ENCODE data around the gene F7. TPM values are rescaled to one million over a fixed set of nuclear protein-coding genes. Genes with fewer than 3 reads are reported as not detected.

Gene F7
- total and polyA plus RNA-seq, 9 of the 15 experiments (the other 6 are each of a cell fraction or from before 2014, with no cell fraction given), result not detected

- Histone ChIP-seq H3K27ac (ENCODE audit: extremely low read depth, low read depth, low read length) (no peak overlapping the region), H3K36me3 (ENCODE audit: control insufficient read depth, insufficient read depth, low read length) (no peaks in the 10 kb centered on the region), H3K4me2 (ENCODE audit: insufficient read depth, low read length) (no peak overlapping the region), H3K9me1 (ENCODE audit: control insufficient read depth, insufficient read depth, low read length) (no peaks in the 10 kb centered on the region), H3K27me3 (ENCODE audit: control insufficient read depth in 2 of 2, insufficient read depth in 2 of 2, low read length in 2 of 2) (peaks cover 0 to 59% of the 10 kb centered on the region in 2 experiments; a peak in 4 of 5 replicates), H3K4me1 (replicated peaks in 1 of 2; ENCODE audit: control insufficient read depth in 2 of 2, insufficient read depth in 2 of 2, low read length in 2 of 2) (peaks cover 0 to 17% of the 10 kb centered on the region in 2 experiments; a peak in 2 of 5 replicates), H4K20me1 (replicated peaks; ENCODE audit: control insufficient read depth, insufficient read depth, low read length) (no peaks in the 10 kb centered on the region), H3K9ac (ENCODE audit: insufficient read depth in 1 of 2, low read depth in 2 of 2, low read length in 2 of 2) (no peak overlapping the region), H3K4me3 (no peak overlapping the region), H3K79me2 (ENCODE audit: control insufficient read depth, insufficient read depth, low read length) (no peaks in the 10 kb centered on the region), H3K9me3 (replicated peaks; ENCODE audit: control insufficient read depth, insufficient read depth, low read depth, low read length) (no peaks in the 10 kb centered on the region), H2AFZ (ENCODE audit: low read depth, low read length) (no peak overlapping the region)
- intact Hi-C loops (cut with micrococcal nuclease), result no loop called here
- in situ Hi-C loops (cut with MboI), result no loop called here
- TF ChIP-seq PTTG1 (tag; IDR thresholded peaks at IDR 0.05; ENCODE audit: low read depth), result no peak
- no peak for TF ChIP-seq EGR1 (conservative IDR thresholded peaks at IDR 0.05)
- TF ChIP-seq CCAR2 (IDR thresholded peaks at IDR 0.05; ENCODE audit: low read depth, low read length), result no peak
- TF ChIP-seq, protein P1, sequence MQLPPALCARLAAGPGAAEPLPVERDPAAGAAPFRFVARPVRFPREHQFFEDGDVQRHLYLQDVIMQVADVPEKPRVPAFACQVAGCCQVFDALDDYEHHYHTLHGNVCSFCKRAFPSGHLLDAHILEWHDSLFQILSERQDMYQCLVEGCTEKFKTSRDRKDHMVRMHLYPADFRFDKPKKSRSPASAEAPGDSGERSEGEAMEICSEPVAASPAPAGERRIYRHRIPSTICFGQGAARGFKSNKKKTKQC (CRISPR knock-in tag; IDR thresholded peaks at IDR 0.05), result no peak
- TF ChIP-seq NELFE (IDR thresholded peaks at IDR 0.05; ENCODE audit: insufficient read depth, insufficient read length), result no peak
- no peak for TF ChIP-seq TCF7L2 (IDR thresholded peaks at IDR 0.05; ENCODE audit: low read depth, low read length)
- TF ChIP-seq, protein P2, sequence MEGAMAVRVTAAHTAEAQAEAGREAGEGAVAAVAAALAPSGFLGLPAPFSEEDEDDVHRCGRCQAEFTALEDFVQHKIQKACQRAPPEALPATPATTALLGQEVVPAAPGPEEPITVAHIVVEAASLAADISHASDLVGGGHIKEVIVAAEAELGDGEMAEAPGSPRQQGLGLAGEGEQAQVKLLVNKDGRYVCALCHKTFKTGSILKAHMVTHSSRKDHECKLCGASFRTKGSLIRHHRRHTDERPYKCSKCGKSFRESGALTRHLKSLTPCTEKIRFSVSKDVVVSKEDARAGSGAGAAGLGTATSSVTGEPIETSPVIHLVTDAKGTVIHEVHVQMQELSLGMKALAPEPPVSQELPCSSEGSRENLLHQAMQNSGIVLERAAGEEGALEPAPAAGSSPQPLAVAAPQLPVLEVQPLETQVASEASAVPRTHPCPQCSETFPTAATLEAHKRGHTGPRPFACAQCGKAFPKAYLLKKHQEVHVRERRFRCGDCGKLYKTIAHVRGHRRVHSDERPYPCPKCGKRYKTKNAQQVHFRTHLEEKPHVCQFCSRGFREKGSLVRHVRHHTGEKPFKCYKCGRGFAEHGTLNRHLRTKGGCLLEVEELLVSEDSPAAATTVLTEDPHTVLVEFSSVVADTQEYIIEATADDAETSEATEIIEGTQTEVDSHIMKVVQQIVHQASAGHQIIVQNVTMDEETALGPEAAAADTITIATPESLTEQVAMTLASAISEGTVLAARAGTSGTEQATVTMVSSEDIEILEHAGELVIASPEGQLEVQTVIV (CRISPR knock-in tag; IDR thresholded peaks at IDR 0.05; ENCODE audit: borderline replicate concordance), result no peak
- TF ChIP-seq ZNF224 (CRISPR knock-in tag; IDR thresholded peaks at IDR 0.05), result no peak
- no peak for TF ChIP-seq ZNF583 (CRISPR knock-in tag; IDR thresholded peaks at IDR 0.05)
- ATAC-seq, result no peak
- no peak for DNase-seq (ENCODE audit: extremely low read depth in 1 of 4, low spot score in 3 of 4)
- WGBS (ENCODE audit: insufficient coverage, low coverage, missing lambda C conversion rate), result 23% methylated on average over 12 of the region's 19 CpGs
- POLR2A ChIA-PET, result no interaction called here
- CTCF ChIA-PET (ENCODE audit: low intra/inter-chr PET ratio), result no interaction called here
- BruUV-seq (replicated peaks), result no TSS peak
- no peak for FAIRE-seq
Measured at GRCh38 chr13:113124211-113124970, 18.8 kb downstream of the F7 start.
